Retina (tissue), 1 donor: ENCODE measurements around the gene CMIP.

ENCODE experiments used
- DNase-seq: peaks from one replicate; pipeline ENCODE4 v3.0.0-alpha.2; 2016

The CMIP gene

GRCh38 chr16:81629034-81629802, 184.6 kb downstream of the CMIP start:
- no peak for DNase-seq

GRCh38 chr16:81629896-81630634, 185.5 kb downstream of the CMIP start:
- DNase-seq = no peak

- peak; percentile 58 for DNase-seq
Observed at GRCh38 chr16:81630635-81631031, 186.0 kb downstream of the CMIP start.

DNA sequence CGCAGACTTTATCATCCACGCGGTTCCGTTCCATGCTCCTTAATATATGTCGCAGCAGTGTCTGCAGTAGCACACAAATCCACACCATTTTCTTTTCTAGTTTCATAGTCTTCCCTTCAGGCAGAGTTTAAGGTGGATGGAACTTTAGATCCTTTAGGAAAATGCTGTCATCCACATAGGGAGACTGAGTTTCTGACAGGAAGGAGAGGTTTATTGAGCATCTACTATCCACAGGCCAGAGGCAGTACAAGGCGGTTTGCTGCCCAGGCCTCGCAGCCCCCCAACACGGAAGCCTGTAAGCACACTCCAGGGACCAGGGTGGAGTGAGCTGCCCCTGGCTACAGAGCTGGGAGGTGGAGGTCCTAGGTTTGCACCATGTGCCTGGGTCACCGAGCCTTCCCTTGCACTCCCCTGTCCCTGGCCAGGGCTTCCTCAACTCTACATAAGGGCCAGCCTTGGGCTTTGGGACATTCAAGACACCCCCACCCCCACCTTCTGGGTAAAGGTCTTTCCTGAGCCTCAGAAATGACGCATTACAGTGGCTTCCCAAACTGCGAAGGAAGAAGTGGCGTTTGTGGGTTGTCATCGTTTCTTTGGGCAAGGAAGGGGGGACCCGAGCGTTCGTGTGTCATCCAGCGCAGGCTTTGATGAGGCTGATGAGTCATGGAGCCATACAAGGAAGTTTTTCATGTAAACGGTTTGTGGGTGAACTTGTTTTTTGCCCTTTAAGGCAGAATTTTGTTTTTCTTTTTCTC, 188.0 kb downstream of the CMIP start:
- no peak for DNase-seq

DNA sequence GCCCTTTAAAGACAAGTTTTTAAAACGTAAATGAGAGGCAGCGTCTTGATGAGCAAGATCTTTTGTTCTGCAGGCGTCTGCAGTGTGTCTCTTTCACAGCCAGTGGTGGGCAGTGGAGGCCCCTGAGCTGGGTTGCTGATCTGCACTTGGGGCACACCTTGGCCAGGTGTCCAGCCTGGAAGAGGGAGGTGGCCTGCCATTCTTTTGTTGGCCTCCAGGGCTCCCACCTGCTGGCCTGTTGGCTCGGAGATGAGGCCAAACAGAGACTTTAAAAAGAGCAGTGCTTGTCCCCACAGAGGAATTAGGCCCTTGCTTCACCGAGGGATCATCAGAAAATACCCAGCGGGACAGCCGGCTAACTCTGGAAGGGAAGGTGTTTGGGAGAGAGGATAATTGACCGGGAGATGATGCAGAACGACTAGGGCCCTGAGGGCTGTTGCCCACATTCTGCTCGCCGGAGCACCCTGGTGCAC, 188.6 kb downstream of the CMIP start:
- DNase-seq = no peak

DNA sequence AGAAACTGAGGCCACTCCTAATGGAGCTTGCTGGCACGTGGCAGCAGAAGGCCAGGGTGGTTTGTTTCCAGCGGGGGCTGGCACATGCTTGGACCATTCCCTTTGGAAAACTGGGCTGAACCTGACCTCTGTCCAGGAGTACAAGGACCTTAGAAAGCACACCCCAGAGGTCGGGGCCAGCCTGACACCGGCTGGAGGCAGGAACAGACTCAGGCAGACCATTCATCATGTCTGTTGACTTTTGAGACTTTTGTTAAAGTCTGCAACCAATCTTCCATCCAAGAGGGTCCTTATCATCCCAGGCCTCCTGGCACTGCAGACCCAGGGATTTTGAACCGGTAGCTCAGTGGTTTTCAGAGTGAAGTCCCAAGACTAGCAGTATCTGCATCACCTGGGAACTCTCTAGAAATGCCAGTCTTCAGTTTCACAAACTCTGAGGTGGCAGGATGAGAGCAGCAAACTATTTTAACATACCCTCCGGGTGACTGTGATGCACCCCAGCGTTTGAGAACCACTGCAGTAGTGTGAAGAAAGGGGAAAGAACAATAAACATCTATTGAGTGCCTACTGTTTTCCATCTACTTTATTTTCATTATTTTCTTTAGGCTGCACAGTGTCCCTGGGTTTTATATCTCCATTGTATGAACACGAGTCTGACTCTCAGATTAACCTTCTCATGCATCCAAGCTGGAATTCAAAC, 189.2 kb downstream of the CMIP start:
- DNase-seq = no peak

DNA sequence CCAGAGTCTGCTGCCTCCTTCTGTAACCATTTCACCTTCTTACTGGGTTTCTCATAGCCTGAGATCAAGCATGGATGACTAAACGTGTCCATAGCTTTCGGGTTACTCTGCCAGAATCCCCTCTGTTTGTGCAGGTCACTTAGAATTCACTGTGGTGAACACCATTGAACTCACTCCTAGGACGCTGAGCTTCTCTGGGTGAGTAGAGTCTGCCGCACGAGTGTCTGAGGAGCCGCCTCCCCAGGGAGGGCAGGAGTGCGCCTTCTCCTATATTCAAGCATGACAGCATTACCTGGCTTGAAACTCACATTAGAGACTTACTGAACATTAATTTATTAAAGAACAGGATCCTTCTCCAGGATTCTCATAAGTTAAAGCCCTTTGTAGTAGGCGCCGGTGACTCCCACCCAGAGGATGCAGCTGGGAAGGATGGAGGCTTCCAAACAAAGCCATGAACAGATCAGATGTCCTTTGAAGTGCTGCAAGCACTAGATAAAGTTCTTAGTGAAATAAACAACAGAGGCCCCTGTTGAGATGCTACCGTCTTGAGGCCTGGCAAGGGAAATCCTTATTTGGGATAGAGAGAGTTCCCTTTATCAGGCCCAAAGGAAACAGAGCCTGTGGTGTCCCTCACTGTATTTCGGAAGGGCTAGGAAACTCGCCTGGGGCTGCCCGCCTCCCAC, 189.9 kb downstream of the CMIP start:
- DNase-seq = no peak

GRCh38 chr16:81635063-81635937, 190.7 kb downstream of the CMIP start:
- DNase-seq = no peak

DNA sequence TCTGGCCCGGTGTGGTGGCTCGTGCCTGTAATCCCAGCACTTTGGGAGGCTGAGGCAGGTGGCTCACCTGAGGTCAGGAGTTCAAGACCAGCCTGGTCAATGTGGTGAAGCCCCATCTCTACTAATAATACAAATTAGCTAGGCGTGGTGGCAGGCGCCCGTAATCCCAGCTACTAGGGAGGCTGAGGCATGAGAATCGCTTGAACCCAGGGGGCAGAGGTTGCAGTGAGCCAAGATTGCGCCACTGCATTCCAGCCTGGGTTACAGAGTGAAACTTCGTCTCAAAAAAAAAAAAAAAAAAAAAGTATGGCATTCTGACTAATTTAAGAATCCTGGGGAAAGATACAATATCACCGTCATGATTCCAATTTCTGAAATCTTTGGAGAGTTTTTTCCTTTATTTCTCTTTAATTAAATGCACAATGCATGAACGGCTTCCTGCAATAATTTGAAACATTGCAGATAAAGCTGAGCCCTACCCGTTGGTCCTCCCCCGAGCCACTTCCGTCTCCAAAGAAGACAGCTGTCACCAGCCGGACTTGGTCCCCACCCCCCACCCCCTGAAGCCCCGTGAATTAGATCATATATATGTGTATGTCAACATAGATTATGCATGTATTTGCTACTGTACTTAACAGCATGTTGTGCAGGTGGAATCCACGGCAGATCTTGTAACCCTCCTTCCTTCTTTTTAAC, 191.8 kb downstream of the CMIP start:
- DNase-seq = no peak

DNA sequence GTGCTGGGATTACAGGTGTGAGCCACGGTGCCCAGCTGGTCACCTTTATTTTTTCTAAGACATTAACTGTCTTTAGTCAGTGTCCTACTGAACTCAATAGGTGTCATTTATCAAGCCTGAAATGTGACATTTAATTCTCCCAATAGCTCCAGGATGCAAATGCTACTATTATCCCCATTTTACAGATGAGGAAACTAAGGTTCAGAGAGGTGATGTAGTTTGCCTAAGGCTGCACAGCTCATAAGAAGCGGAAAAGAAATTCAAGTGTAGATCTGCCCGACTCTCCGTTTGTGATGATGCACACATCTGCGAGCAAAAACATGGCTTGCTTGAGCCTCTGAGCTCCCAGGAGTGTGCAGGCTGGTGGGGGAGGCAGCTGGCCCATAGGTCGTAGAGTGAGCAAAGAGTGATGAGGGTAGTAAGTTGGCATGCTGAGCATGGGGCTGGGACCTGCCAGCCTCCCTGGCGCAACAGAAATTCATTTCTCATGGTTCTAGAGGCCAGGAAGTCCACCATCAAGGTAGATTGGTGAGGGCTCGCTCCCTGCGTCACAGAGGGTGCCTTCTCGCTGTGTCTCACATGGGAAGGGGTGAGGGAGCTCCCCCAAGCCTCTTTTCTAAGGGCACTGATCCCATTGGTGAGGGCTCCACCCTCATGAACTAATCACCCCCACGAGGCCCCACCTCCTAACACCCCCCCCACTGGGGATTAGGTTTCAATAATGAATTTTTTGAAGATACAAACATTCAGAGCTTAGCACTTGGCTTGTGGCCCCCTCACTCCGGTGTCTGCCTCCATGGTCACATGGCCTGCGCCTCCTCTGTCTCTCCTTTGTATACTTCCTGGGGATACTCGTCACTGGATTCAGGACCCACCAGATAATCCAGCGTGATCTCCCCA, 193.0 kb downstream of the CMIP start:
- DNase-seq = no peak

DNA sequence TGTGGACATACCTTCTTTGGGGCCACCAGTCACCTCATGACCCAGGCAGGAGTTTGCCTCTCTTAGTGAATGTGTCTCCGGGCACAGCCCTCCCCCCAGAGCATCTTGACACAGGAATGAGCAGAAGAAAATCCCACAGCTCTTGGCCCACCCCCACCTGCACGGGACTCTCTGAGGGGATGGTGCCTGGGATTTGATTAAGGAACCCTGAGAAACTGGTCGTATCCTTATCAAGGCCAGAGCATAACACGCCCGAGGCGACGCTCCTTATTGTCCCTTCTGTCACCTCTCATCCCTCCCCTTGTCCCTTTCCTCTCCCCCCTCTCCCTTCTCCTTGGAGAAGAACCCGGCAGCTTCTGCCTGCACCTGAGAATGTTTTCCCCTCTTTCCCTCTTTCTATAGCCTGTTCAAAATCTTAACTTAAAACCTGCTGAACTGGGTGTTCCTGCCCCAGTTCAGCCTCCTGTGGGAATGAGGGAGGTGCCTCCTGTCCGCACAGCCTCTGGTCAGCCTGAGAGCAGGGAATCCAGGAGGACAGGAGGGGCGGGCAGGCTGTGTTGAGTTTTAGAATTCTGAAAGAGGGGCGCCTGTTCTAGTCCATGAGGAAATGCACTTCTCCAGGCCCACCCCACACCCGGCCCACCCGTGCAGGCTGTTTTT, 193.8 kb downstream of the CMIP start:
- no peak for DNase-seq

- DNase-seq = no peak
Observed at GRCh38 chr16:81639348-81639747, 194.7 kb downstream of the CMIP start.

- DNase-seq = no peak
Observed at GRCh38 chr16:81639931-81640680, 195.5 kb downstream of the CMIP start.

GRCh38 chr16:81640681-81641070, 196.1 kb downstream of the CMIP start:
- DNase-seq = no peak

- DNase-seq = peak; percentile 71
Observed at GRCh38 chr16:81641395-81642106, 196.9 kb downstream of the CMIP start.

GRCh38 chr16:81642107-81642436, 197.5 kb downstream of the CMIP start:
- DNase-seq = no peak

DNA sequence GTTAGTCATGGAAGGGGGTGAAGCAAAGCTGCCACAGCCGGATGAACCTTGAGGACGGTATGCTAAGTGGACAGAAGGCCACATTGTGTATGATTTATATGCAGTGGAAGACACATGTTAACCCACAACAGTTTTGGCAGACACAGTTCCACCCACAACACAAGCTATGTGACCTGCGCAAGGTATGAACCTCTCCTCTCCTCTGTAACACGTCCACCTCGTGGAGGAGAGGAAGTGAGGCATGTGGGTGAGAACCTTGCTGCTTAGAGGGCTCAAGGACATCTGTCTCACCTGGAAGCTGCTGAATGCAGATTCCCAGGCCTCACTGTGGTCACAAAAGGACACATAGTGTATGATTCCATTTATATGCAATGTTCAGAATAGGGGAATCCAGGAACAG, 198.3 kb downstream of the CMIP start:
- no peak for DNase-seq

DNA sequence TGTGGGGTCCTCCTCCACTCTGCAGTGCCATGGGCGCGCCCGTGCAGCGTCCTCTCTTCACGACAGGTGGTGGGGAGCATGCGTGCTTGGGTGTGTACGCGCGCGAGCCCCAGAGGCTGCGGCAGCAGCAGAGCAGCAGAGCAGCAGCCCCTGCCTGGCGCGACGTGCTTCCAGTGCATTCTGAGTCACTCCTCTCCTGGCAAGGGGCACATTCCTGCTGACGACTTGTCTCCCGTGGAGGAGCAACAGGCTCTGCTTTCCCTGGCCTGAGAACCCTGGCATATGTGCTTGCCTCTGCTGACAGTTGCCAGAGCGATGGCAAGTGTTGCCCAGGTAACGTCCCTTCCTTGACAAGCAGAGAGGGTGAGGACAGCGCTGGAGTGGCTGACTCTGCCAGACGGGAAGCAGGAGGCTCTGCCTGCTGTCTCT, 200.7 kb downstream of the CMIP start:
- DNase-seq = peak; percentile 58
